ENCODE data around the gene SOX5. TPM values are rescaled to one million over a fixed set of nuclear protein-coding genes. Genes with fewer than 3 reads are reported as not detected.

Gene SOX5
- total and polyA plus RNA-seq, 9 of the 15 experiments (the other 6 are each of a cell fraction or from before 2014, with no cell fraction given) = 8.3 to 16.5 (median 11.9) TPM

GRCh38 chr12:23899434-23899833 is 50.0 kb downstream of the SOX5 start:
- Histone ChIP-seq H3K4me3 (no peak overlapping the region), H3K36me3 (ENCODE audit: control insufficient read depth, insufficient read depth, low read length) (no peaks in the 10 kb centered on the region), H3K27me3 (ENCODE audit: control insufficient read depth in 2 of 2, insufficient read depth in 2 of 2, low read length in 2 of 2) (no peaks in the 10 kb centered on the region), H3K9me1 (ENCODE audit: control insufficient read depth, insufficient read depth, low read length) (no peaks in the 10 kb centered on the region), H3K27ac (ENCODE audit: extremely low read depth, low read depth, low read length) (no peak overlapping the region), H2AFZ (ENCODE audit: low read depth, low read length) (no peak overlapping the region), H3K79me2 (ENCODE audit: control insufficient read depth, insufficient read depth, low read length) (no peaks in the 10 kb centered on the region), H3K9me3 (replicated peaks; ENCODE audit: control insufficient read depth, insufficient read depth, low read depth, low read length) (no peaks in the 10 kb centered on the region), H3K4me2 (ENCODE audit: insufficient read depth, low read length) (no peak overlapping the region), H3K4me1 (replicated peaks in 1 of 2; ENCODE audit: control insufficient read depth in 2 of 2, insufficient read depth in 2 of 2, low read length in 2 of 2) (no peaks in the 10 kb centered on the region), H3K9ac (ENCODE audit: insufficient read depth in 1 of 2, low read depth in 2 of 2, low read length in 2 of 2) (no peak overlapping the region), H4K20me1 (replicated peaks; ENCODE audit: control insufficient read depth, insufficient read depth, low read length) (no peaks in the 10 kb centered on the region)
- FAIRE-seq = no peak
- no TSS peak for BruUV-seq (replicated peaks)
- no peak for DNase-seq (ENCODE audit: extremely low read depth in 1 of 4, low spot score in 3 of 4)
- TF ChIP-seq PCBP1 (IDR thresholded peaks at IDR 0.05; ENCODE audit: low read depth, low read length, poor library complexity, severe bottlenecking) (no peak), CEBPG (CRISPR knock-in tag; IDR thresholded peaks at IDR 0.05) (no peak), CEBPG (tag; conservative IDR thresholded peaks at IDR 0.05 in 1 of 2, IDR thresholded peaks at IDR 0.05 in 1 of 2) (peak; percentile 53; a peak in 2 of 4 replicates), CEBPB (tag; IDR thresholded peaks at IDR 0.05) (peak; percentile 79)
- TF ChIP-seq, protein P1, sequence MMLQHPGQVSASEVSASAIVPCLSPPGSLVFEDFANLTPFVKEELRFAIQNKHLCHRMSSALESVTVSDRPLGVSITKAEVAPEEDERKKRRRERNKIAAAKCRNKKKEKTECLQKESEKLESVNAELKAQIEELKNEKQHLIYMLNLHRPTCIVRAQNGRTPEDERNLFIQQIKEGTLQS (IDR thresholded peaks at IDR 0.05) = peak; percentile 67
- TF ChIP-seq, protein P1 (CRISPR knock-in tag; conservative IDR thresholded peaks at IDR 0.05) = no peak
- WGBS (ENCODE audit: insufficient coverage, low coverage, missing lambda C conversion rate) = 57% methylated on average over 3 of the region's 3 CpGs
- no peak; the same call in 2 of the 3 replicates for ATAC-seq
- CTCF ChIA-PET (ENCODE audit: low intra/inter-chr PET ratio) = no interaction called here
- in situ Hi-C loops (cut with MboI) = no loop called here
- intact Hi-C loops (cut with micrococcal nuclease) = no loop called here
- POLR2A ChIA-PET = interaction anchor here (0.6 kb wide), 1 partner anchor 390 kb away, joined by 4 read pairs; no protein-coding TSS in a partner anchor
